Calu3 (cell line): Measurements from ENCODE around the gene SYNE3. TPM values are rescaled to one million over a fixed set of nuclear protein-coding genes. Genes with fewer than 3 reads are reported as not detected.

Experiments
- BruUV-seq: library from RNA; stranded (reverse); fragments of 400-500 nt; replicated peaks from 2 replicates; lab custom pipeline; 2021; lab: Mats Ljungman, UMichigan
- CTCF ChIA-PET: fragments of 300-600 bp; sonication (Branson Sonifier 250); formaldehyde crosslinking; loops from one replicate; lab custom pipeline; 2022; ENCODE audit warnings: antibody characterized with exemption; lab: Charles Lee
- DNase-seq: peaks from one replicate; pipeline ENCODE4 v3.0.0; 2022
- H3K27ac Mint-ChIP-seq: one replicate; pipeline ENCODE4 v1.8.0; 2022; ENCODE audit warnings: mixed read lengths; ENCODE audit not compliant: unreplicated experiment
- H3K27me3 Mint-ChIP-seq: one replicate; pipeline ENCODE4 v1.8.0; 2022; ENCODE audit warnings: mixed read lengths; ENCODE audit not compliant: unreplicated experiment
- H3K36me3 Mint-ChIP-seq: one replicate; pipeline ENCODE4 v1.8.0; 2022; ENCODE audit warnings: mild to moderate bottlenecking, moderate library complexity, mixed read lengths; ENCODE audit not compliant: insufficient read depth, unreplicated experiment
- H3K4me1 Mint-ChIP-seq: one replicate; pipeline ENCODE4 v1.8.0; 2022; ENCODE audit warnings: mild to moderate bottlenecking, low read depth, mixed read lengths; ENCODE audit not compliant: unreplicated experiment
- H3K4me3 Mint-ChIP-seq: one replicate; pipeline ENCODE4 v1.8.0; 2022; ENCODE audit warnings: mild to moderate bottlenecking, low read depth, moderate library complexity, mixed read lengths; ENCODE audit not compliant: unreplicated experiment
- H3K9me3 Mint-ChIP-seq: one replicate; pipeline ENCODE4 v1.8.0; 2022; ENCODE audit warnings: low read depth, mixed read lengths; ENCODE audit not compliant: unreplicated experiment
- intact Hi-C: fragments of 100-400 bp; cut with micrococcal nuclease; formaldehyde crosslinking; loops from one replicate; pipeline ENCODE4 v1.10.0; 2022; ENCODE audit not compliant: unreplicated experiment
- total RNA-seq: library from RNA; stranded (reverse); gene quantifications from 2 replicates; pipeline ENCODE4 v1.2.3, GENCODE V29; 2022
- TF ChIP-seq, protein P1 (sequence below): fragments of 200-600 bp; IDR thresholded peaks from one replicate; pipeline ENCODE4 v1.8.0; 2022; ENCODE audit warnings: antibody characterized with exemption; ENCODE audit not compliant: unreplicated experiment

SYNE3 gene
- total RNA-seq, 1 experiment from 2014 or later = 0.97 TPM

DNA sequence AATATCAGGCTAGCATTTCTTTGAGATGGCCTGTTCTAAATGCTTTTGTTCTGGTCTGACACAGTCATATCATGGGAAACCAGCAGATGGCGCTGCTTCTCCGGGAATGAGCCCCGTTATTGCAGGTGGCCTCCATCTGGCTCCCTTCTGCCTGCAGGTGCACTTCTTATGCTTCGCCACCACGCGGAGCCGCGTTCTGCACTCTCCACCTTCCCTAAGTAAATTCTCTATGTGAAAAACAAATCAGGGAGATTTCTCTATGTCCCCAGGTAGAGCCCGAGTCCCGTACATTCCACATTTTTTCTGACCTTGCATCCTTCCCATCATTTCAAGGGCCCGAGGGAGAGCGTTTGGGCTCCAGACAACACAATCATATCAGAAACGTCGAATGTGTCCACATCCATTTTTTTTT lies 44.6 kb upstream of the SYNE3 start:
- Mint-ChIP-seq H3K9me3 (no peaks in the 10 kb centered on the region), H3K4me1 (peaks cover 7% of the 10 kb centered on the region), H3K27ac (no peak overlapping the region), H3K36me3 (no peaks in the 10 kb centered on the region), H3K4me3 (peak overlapping the region; percentile 33), H3K27me3 (peaks cover 16% of the 10 kb centered on the region)
- BruUV-seq = no TSS peak
- DNase-seq = peak; percentile 90
- CTCF ChIA-PET = interaction anchor here (0.8 to 1.2 kb wide), 2 partner anchors 113 to 119 kb away, joined by 3 to 9 read pairs; no protein-coding TSS in a partner anchor
- TF ChIP-seq, protein P1, sequence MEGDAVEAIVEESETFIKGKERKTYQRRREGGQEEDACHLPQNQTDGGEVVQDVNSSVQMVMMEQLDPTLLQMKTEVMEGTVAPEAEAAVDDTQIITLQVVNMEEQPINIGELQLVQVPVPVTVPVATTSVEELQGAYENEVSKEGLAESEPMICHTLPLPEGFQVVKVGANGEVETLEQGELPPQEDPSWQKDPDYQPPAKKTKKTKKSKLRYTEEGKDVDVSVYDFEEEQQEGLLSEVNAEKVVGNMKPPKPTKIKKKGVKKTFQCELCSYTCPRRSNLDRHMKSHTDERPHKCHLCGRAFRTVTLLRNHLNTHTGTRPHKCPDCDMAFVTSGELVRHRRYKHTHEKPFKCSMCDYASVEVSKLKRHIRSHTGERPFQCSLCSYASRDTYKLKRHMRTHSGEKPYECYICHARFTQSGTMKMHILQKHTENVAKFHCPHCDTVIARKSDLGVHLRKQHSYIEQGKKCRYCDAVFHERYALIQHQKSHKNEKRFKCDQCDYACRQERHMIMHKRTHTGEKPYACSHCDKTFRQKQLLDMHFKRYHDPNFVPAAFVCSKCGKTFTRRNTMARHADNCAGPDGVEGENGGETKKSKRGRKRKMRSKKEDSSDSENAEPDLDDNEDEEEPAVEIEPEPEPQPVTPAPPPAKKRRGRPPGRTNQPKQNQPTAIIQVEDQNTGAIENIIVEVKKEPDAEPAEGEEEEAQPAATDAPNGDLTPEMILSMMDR = peak; percentile 88
- intact Hi-C loops = loop anchor here (1.0 to 5.0 kb wide), 5 partner anchors 48 to 536 kb away; no protein-coding TSS in a partner anchor

DNA sequence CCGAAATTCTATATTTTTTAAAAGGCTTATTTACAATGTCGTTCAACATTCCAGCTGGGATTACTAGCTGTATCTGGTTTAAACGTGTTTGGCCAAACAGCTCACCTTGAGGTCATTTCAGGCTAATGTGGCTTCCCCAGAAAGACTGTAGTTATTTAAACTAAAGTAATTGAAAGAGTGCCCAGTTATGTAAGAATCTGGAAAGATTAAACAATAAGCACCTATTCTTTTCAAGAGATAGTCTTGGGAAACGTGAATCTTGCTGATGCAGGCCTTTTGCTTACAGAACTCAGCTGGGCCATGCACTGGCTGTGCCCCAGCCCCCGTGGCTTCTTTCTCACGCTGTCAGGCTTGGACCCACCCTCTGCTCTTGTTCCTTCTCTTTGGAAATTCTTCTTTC lies 42.8 kb upstream of the SYNE3 start:
- TF ChIP-seq, protein P1 = no peak
- CTCF ChIA-PET = interaction anchor here (0.6 to 1.2 kb wide), 6 partner anchors 50 to 435 kb away, joined by 3 to 6 read pairs (median 3); no protein-coding TSS in a partner anchor
- no TSS peak for BruUV-seq
- Mint-ChIP-seq H3K27me3 (peaks cover 16% of the 10 kb centered on the region), H3K36me3 (no peaks in the 10 kb centered on the region), H3K4me3 (no peak overlapping the region), H3K9me3 (no peaks in the 10 kb centered on the region), H3K4me1 (peaks cover 7% of the 10 kb centered on the region), H3K27ac (no peak overlapping the region)
- no peak for DNase-seq
- intact Hi-C loops = no loop called here

DNA sequence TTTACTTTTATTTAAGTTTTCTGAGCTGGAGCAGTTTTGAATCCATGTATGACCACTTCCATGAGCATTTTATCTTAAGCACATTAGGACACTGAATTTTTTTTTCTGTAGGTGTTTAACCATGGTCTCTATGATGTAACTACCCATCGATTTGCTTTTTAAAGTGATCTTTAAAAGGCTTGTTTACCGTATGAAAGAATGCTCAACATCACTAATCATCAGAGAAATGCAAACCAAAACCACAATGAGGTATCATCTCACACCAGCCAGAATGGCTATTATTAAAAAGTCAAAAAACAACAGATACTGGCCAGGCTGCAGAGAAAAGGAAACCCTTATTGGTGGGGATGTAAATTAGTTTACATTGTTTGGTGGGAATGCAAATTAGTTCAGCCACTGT lies 41.4 kb upstream of the SYNE3 start:
- no peak overlapping the region for H3K4me3 Mint-ChIP-seq
- no peak overlapping the region for H3K27ac Mint-ChIP-seq
- CTCF ChIA-PET = no interaction called here
- H3K36me3 Mint-ChIP-seq = no peaks in the 10 kb centered on the region
- TF ChIP-seq, protein P1 = no peak
- peaks cover 7% of the 10 kb centered on the region for H3K4me1 Mint-ChIP-seq
- no peaks in the 10 kb centered on the region for H3K9me3 Mint-ChIP-seq
- no TSS peak for BruUV-seq
- peaks cover 14% of the 10 kb centered on the region for H3K27me3 Mint-ChIP-seq
- DNase-seq = no peak
- intact Hi-C loops = no loop called here

DNA sequence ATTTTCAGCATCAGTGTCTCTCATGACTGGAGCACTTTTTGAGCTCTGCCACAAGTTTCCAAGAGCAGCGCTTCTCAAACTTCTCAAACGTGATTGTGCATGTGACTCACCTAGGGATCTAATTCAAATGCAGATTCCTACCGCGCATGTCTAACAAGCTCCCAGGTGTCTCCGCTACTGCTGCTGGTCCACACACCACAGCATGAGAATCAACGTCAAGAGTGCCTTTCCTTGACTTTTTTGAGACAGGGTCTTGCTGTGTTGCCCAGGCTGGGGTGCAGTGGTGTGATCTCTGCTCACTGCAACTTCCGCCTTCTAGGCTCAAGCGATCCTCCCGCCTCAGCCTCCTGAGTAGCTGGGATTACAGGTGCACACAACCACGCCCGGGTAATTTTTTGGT lies 40.8 kb upstream of the SYNE3 start:
- no TSS peak for BruUV-seq
- Mint-ChIP-seq H3K36me3 (no peaks in the 10 kb centered on the region), H3K4me1 (peaks cover 7% of the 10 kb centered on the region), H3K27me3 (peaks cover 9% of the 10 kb centered on the region), H3K9me3 (no peaks in the 10 kb centered on the region), H3K4me3 (no peak overlapping the region), H3K27ac (no peak overlapping the region)
- CTCF ChIA-PET = no interaction called here
- intact Hi-C loops = no loop called here
- DNase-seq = no peak
- TF ChIP-seq, protein P1 = no peak
